ENCODE measurements around the gene SERPINB10. TPM values are rescaled to one million over a fixed set of nuclear protein-coding genes. Genes with fewer than 3 reads are reported as not detected.
A peak's percentile ranks its signal among the peaks of the same experiment; 100 is the strongest.

SERPINB10 gene
- total RNA-seq, 1 donor from 2014 or later, result not detected

DNA sequence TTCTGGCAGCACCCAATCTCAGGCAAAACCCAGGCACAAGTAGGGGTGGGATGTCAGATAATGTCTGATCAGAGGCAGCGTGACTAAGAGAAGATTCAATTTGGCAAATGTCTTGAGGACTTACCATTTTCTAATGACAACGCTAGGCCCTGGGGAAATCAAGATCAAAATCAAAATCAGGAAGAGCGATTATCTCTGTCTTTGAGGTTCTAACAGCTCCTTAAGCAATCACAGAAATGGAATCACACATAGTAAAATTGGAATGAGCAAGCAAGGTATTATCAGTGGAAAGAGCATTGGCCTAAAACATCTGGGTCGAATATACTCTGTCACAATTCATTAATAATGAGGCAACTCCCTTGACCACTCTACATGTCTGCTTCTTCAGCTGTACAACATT is 28.8 kb upstream of the SERPINB10 start:
- Histone ChIP-seq H3K4me3 (no peak overlapping the region), H3K27me3 (ENCODE audit: low read depth) (no peaks in the 10 kb centered on the region), H3K27ac (no peak overlapping the region), H3K9me3 (no peaks in the 10 kb centered on the region), H3K36me3 (no peaks in the 10 kb centered on the region), H3K4me1 (no peaks in the 10 kb centered on the region)
- no peak for DNase-seq
- TF ChIP-seq, protein P1, sequence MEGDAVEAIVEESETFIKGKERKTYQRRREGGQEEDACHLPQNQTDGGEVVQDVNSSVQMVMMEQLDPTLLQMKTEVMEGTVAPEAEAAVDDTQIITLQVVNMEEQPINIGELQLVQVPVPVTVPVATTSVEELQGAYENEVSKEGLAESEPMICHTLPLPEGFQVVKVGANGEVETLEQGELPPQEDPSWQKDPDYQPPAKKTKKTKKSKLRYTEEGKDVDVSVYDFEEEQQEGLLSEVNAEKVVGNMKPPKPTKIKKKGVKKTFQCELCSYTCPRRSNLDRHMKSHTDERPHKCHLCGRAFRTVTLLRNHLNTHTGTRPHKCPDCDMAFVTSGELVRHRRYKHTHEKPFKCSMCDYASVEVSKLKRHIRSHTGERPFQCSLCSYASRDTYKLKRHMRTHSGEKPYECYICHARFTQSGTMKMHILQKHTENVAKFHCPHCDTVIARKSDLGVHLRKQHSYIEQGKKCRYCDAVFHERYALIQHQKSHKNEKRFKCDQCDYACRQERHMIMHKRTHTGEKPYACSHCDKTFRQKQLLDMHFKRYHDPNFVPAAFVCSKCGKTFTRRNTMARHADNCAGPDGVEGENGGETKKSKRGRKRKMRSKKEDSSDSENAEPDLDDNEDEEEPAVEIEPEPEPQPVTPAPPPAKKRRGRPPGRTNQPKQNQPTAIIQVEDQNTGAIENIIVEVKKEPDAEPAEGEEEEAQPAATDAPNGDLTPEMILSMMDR (IDR thresholded peaks at IDR 0.05), result no peak
- intact Hi-C loops (cut with DNase I), result no loop called here
- no peak for ATAC-seq

DNA sequence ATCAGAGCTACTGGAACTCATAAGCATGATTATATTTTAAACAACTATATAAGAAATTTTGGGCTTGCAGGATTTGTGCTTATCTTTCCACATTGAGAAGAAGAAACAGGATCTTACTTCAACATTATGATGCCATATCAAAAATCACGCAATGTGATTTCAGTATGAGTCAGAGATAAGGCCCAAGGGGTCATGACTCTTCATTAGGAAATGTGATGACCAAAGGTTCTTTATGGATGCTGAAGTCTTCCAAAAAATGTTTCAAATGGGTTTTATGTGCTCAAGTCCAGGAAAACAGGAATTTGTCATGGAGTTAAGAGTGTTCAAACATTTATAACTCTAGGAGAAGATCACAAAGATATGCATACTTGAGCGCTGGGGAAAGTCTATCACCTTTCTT is 28.0 kb upstream of the SERPINB10 start:
- H3K36me3 ChIP-seq, result no peaks in the 10 kb centered on the region
- no peak overlapping the region for H3K4me3 ChIP-seq
- no peaks in the 10 kb centered on the region for H3K27me3 ChIP-seq (ENCODE audit: low read depth)
- intact Hi-C loops (cut with DNase I), result no loop called here
- DNase-seq (no peak), ATAC-seq (no peak)
- TF ChIP-seq, protein P1 (IDR thresholded peaks at IDR 0.05), result no peak
- H3K27ac ChIP-seq, result no peak overlapping the region
- no peaks in the 10 kb centered on the region for H3K4me1 ChIP-seq
- no peaks in the 10 kb centered on the region for H3K9me3 ChIP-seq

DNA sequence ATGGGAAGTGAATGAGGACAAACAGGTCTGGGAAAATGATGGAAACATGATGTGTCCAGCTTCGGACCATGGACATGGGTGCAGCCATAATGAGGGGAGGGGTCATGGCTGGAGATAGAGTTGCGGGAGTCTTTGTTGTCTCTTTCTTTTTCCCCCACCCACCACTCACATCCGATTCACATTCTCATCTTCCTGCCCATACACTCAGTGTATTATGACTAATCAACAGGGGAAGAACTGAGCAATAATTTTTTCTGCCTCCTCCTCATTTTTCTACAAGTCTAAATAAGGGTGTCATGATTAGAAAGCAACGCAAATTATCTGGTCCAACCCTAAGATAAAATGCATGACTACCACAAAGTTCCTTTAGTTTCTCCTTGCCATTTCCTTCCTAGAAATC is 25.9 kb upstream of the SERPINB10 start:
- intact Hi-C loops (cut with DNase I), result no loop called here
- TF ChIP-seq, protein P1 (IDR thresholded peaks at IDR 0.05), result no peak

DNA sequence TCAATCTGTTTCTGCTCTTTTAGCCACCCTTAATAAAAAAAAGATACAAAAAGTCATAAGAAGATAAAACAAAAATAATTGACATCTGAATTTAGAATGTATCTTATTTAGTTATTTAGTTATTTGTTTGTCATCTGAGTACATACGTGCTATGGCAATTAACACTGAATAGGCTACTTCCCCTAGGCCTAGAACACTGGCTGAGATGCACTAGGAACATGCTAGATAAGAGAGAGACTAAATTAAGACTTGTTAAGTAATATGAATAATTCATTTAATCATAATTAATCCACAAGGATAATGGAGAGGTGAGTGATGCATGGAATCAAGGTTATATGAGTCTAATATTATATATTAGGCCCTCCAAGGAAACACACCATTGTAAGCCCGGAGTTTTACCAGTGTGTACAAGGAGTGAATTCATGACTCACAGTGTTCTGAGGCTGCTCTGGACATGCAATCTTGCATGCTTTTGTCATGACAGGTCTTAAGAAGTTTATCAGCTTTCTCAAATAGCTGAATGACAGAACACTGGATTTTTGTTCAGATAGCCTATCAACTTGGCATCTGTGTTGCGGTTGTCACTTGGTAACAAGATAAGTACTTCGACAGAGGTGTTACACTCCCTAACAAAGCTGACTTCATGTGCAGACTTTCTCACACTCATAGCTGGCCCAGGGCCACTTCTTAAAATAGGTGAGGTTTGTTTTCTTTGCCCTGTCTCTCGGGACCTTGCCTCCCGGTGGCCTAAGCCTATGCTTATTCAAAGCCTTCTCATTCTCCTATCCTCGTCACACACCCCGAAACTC is 25.2 kb upstream of the SERPINB10 start:
- Histone ChIP-seq H3K4me1 (no peaks in the 10 kb centered on the region), H3K27ac (no peak overlapping the region), H3K4me3 (no peak overlapping the region), H3K36me3 (no peaks in the 10 kb centered on the region), H3K27me3 (ENCODE audit: low read depth) (no peaks in the 10 kb centered on the region), H3K9me3 (no peaks in the 10 kb centered on the region)
- TF ChIP-seq, protein P1 (IDR thresholded peaks at IDR 0.05), result no peak
- no peak for DNase-seq
- intact Hi-C loops (cut with DNase I), result no loop called here
- peak; percentile 88 to 94 for ATAC-seq

More for the DNA sequence above, 25.9 kb upstream of the SERPINB10 start:
- Histone ChIP-seq H3K9me3 (no peaks in the 10 kb centered on the region), H3K27ac (no peak overlapping the region), H3K4me1 (no peaks in the 10 kb centered on the region), H3K4me3 (no peak overlapping the region), H3K27me3 (ENCODE audit: low read depth) (no peaks in the 10 kb centered on the region), H3K36me3 (no peaks in the 10 kb centered on the region)
- DNase-seq (no peak), ATAC-seq (no peak)

DNA sequence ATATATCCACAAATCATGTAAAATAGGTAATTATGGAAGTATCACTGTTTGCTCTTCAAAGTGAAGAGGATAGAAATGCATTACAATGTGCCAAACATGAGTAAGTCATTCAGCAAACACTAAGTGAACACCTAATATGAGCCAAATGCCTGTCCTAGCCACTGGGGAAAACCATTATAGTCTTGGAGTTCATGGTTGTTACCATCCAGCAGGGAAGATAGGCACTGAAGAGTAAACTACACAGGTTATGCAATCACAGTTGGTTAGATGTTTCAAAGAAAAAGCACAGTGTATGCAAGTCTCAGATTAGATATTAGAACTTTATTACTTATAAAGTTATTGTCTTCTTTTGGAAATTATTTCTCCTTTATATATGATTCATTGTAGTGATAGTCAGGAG is 24.1 kb upstream of the SERPINB10 start:
- no peak overlapping the region for H3K4me3 ChIP-seq
- H3K27me3 ChIP-seq (ENCODE audit: low read depth), result no peaks in the 10 kb centered on the region
- DNase-seq (no peak), ATAC-seq (no peak)
- TF ChIP-seq, protein P1 (IDR thresholded peaks at IDR 0.05), result no peak
- H3K9me3 ChIP-seq, result no peaks in the 10 kb centered on the region
- no peaks in the 10 kb centered on the region for H3K4me1 ChIP-seq
- H3K27ac ChIP-seq, result no peak overlapping the region
- intact Hi-C loops (cut with DNase I), result no loop called here
- H3K36me3 ChIP-seq, result no peaks in the 10 kb centered on the region
